Fibroblast of mammary gland (primary cell): ENCODE measurements around the gene AGAP1.
A peak's percentile ranks its signal among the peaks of the same experiment; 100 is the strongest.

Experiments used
- DNase-seq: peaks from one replicate; pipeline ENCODE4 v3.0.0-alpha.2; 2010; ENCODE audit warnings: low read depth
- H3K4me3 ChIP-seq: 2 replicates; pipeline ENCODE4 v1.5.1; 2011; ENCODE audit warnings: low read depth, mild to moderate bottlenecking, low read length, moderate library complexity; ENCODE audit not compliant: control insufficient read depth
- TF ChIP-seq, protein P1 (sequence below): conservative IDR thresholded peaks from 2 replicates; pipeline ENCODE4 v1.5.1; 2011; ENCODE audit warnings: low read depth, low read length, inconsistent platforms; ENCODE audit not compliant: control insufficient read depth, insufficient read depth

AGAP1 gene

DNA sequence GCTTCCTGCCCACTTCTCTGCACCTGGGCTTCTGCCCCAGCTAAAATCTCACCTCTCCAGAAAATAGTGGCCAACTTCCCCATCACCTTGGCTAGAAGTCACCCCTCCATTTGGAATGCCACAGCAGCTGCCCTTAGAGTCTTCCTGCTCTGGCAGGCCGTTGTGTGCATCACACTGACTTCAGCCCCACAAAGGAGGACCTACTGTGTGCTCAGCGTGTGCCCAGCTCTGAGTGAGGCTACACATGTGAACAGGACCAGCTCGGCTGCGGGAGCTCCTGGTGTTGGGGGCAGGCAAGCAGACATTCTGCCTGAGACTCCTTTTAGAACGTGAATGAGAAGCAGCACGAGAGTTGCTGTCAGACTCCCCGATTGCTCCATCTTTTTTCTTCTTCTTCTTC lies 78.7 kb downstream of the AGAP1 start:
- TF ChIP-seq, protein P1, sequence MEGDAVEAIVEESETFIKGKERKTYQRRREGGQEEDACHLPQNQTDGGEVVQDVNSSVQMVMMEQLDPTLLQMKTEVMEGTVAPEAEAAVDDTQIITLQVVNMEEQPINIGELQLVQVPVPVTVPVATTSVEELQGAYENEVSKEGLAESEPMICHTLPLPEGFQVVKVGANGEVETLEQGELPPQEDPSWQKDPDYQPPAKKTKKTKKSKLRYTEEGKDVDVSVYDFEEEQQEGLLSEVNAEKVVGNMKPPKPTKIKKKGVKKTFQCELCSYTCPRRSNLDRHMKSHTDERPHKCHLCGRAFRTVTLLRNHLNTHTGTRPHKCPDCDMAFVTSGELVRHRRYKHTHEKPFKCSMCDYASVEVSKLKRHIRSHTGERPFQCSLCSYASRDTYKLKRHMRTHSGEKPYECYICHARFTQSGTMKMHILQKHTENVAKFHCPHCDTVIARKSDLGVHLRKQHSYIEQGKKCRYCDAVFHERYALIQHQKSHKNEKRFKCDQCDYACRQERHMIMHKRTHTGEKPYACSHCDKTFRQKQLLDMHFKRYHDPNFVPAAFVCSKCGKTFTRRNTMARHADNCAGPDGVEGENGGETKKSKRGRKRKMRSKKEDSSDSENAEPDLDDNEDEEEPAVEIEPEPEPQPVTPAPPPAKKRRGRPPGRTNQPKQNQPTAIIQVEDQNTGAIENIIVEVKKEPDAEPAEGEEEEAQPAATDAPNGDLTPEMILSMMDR = no peak
- DNase-seq = no peak
- no peak overlapping the region for H3K4me3 ChIP-seq

- TF ChIP-seq, protein P1 = no peak
- DNase-seq = no peak
- H3K4me3 ChIP-seq = no peak overlapping the region
Measured at GRCh38 chr2:235573331-235574221, 79.7 kb downstream of the AGAP1 start.

DNA sequence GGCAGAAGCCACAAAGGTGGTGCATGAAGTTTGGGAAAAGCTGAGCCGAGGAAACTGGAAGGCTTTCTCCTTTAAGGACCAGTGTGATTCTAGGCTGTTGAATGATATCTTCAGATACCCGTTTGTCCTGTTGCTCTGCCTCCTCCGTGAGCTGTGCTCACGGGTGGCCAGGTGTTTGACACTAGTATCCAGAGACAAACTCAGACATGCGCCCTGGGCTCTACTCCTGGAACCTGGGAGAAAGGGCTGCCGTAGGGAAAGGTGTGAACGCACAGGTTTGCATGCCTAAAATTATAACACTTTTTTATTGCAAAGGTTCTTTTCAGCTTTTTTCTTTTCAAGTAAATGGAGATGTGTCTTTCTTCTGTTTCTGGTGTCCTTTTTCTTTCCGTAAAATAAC lies 81.6 kb downstream of the AGAP1 start:
- H3K4me3 ChIP-seq = no peak overlapping the region
- TF ChIP-seq, protein P1 = no peak
- no peak for DNase-seq

DNA sequence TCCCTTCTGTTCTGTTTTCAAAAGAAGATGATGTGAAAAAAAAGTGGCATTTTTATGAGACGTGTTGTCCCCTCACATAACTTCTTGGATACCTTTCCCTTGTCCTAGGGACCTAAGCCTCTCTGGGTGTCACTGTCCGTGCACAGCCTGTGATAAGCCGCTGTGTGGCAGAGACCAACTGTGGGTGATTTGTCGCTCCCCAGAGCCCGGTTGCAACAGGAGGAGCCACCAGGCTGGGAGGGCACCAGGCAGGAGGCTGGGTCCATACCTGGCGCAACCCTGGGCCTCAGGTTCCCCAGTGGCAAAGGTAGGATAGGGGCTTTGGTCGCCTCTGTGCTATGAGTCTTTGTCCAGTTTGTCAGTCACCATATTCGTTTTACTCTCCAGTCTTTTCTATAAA lies 82.1 kb downstream of the AGAP1 start:
- TF ChIP-seq, protein P1 = no peak
- DNase-seq = no peak
- H3K4me3 ChIP-seq = no peak overlapping the region

DNA sequence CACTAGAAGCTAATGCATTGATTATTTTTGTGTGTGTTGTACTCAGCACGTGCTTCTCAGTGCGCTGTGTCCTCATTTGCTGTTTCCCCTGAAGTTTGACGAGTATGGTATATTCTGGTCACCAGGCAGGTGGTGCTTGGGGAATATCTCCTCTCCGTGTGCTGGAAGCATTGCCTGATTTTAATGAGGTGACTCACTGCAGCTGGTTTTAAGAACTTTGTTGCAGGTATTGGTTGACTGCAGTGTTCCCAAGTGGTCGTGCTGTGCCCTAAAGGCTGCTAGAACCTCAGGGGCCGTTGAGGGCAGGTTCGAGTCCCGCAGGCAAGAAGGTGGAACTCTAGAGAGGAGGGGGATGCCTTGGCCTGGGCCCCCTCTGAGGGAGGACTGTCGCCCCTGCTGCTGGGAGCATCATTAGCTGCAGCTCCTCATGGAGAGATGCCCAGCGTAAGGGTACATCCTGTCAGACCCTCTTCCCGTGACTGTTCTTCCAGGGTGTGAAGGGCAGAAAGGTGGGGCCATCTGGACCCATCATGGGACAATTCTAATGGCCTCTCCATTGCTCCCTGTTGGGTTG lies 82.6 kb downstream of the AGAP1 start:
- TF ChIP-seq, protein P1 = no peak
- DNase-seq = no peak
- no peak overlapping the region for H3K4me3 ChIP-seq

DNA sequence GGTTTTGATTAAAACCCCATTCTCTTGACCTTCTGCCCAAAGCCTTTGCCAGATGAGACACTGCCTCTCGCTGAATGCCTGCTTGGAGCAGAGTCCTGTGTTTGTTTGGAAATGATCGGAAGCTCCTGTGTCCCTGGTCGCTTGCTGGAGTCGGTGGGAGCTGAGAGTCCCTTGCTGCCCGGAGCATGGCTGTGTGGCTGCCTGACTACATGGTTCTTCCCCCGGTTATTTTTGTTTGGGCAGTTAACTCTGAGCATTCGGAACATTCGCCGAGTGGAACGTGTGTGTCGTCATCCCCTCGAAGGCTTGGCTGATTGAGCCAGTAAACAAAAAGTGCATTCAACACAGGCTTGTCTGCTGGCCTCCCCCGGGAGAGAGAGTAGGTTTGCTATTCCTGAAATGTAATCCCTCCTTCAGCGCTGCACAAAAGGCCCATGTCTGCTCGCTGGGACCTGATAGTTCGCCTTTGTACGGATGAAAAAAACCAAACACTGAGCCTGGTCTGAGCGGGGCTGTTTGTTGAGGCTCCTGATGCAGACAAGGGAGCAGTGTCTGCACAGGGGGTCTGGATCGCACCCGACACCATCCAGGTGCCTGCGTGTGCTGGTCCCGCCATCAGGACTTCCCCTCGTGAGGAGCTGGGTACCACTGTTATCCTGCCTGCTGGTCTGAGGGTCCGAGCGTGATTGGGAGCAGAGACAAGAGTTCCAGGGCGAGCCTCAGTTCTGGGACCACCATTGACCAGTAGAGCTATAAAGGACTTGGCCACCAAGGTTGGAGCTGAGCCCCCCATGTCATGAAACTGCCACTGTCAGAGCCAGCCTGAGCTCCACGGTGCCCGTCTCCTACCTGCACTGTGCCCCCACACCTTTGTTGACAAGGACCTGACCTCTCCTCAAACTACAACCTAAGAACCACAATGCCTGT lies 83.8 kb downstream of the AGAP1 start:
- no peak overlapping the region for H3K4me3 ChIP-seq
- TF ChIP-seq, protein P1 = no peak
- DNase-seq = peak; percentile 71
